NCI-H128 (cell line): ENCODE measurements around the gene KRTAP5-3.
A peak's percentile ranks its signal among the peaks of the same experiment; 100 is the strongest.
"Not testable (repeated sequence)": the region's sequence is repeated elsewhere in the genome, so short reads cannot be mapped to it uniquely, and the experiment has no call there.

Experiments
- DNase-seq: peaks from one replicate; lab custom pipeline; 2025; ENCODE audit not compliant: unreplicated experiment; lab: John Stamatoyannopoulos, UW

KRTAP5-3 gene, protein sequence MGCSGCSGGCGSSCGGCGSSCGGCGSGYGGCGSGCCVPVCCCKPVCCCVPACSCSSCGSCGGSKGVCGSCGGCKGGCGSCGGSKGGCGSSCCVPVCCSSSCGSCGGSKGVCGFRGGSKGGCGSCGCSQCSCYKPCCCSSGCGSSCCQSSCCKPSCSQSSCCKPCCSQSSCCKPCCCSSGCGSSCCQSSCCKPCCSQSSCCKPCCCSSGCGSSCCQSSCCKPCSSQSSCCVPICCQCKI

DNA sequence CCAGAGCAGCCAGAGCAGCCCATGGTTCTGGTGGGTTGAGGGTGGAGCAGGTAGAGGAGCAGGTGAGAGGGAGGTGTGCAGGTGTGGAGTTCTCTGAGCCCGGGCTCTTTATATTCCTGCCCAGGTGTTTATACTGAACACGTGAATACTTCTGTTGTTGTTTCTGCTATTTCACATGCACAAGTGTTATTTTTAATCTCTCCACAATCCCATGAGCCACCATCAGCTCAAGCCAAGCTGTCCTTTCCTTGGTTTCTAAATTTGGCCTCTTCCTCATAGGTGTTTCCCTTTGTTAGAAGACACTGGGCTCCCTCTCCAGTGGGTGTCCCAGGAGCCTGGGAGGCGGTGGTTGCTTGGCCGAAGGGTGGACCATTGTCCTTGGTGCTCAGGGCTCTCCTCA lies at the start of gene KRTAP5-3:
Gene KRTAP5-3, minus strand, starts transcription at position 101 of the 400 bp plus-strand sequence. Its CDS starts 78 bp downstream, at position 23.
- DNase-seq: no peak

DNA sequence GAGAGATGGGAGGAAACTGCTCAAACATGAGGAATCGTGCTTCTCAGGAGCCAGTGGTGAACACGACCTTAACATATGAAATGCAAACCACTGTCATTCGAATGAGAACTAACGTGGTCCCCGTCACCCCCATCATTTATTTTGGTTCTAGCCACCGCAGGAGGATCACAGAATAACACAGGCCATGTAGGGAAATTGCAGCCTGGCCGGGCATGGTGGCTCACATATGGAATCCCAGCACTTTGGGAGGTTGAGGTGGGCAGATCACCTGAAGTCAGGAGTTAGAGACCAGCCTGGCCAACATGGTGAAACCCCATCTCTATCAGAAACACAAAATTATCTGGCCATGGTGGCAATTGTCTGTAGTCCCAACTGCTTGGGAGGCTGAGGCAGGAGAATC lies 48.4 kb upstream of the KRTAP5-3 start:
- no peak for DNase-seq

DNA sequence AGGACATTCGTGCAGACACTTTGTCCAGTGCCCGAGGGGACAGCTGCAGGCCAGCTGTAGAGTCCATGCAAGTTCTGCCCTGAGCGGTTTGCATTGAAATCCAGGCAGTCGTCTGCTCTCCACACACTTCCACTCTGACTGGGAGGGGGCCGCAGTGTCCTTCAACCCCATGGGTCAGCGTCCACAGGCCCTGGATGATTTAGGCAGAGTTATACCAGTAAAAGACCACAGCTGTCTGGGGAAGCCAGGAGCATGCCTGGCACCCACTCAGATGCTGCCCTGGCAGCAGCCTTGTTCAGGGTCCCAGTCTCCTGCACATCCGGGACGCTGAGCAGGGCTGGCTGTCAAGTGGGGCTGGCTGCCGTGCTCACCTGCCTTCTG lies 47.8 kb upstream of the KRTAP5-3 start:
- no peak for DNase-seq

DNA sequence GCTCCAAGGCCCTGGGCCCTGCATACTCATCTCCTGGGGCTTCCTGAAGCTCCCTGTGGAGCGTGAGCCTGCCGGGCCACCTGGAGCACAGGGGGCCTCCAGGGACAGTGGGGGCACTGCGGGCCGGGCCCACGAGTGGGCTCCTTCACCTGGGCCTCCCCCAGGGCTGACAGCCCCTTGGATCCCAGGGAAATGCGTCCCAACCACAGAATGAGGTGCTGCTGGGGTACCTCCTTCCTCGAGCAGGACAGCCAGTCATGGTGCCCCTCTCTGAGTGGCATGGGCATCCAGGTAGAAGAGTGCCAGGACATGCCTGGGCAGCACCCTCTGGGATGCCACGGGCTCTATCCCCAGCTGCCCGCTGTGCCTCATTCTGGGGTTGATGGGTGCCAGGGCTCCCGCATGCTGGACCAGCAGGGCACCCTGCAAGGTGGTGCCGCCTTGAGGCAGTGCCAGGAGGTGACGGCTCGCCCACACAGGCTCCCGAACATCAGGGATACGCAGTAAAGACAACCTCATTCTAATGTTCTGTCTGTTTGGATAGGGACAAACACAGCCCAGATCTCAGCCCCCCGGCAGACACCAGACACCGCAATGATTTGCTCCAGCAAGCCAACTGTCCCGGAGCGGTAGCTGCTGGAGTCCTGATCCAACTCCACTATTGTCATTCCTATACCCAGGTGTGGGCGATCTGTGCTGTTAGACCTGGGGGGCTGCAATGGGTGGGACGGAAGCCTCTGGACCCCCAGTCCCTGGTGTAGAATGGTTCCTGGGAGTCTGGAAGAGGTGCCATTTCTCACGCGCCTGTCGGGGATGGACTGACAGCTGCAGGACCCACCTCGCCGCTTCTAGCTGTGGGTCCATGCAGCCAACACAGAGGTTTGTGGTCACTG lies 47.2 kb upstream of the KRTAP5-3 start:
- no peak for DNase-seq

- DNase-seq: no peak
Measured at GRCh38 chr11:1654388-1655167, 46.3 kb upstream of the KRTAP5-3 start.

GRCh38 chr11:1653541-1654387 lies 45.5 kb upstream of the KRTAP5-3 start:
- no peak for DNase-seq

DNA sequence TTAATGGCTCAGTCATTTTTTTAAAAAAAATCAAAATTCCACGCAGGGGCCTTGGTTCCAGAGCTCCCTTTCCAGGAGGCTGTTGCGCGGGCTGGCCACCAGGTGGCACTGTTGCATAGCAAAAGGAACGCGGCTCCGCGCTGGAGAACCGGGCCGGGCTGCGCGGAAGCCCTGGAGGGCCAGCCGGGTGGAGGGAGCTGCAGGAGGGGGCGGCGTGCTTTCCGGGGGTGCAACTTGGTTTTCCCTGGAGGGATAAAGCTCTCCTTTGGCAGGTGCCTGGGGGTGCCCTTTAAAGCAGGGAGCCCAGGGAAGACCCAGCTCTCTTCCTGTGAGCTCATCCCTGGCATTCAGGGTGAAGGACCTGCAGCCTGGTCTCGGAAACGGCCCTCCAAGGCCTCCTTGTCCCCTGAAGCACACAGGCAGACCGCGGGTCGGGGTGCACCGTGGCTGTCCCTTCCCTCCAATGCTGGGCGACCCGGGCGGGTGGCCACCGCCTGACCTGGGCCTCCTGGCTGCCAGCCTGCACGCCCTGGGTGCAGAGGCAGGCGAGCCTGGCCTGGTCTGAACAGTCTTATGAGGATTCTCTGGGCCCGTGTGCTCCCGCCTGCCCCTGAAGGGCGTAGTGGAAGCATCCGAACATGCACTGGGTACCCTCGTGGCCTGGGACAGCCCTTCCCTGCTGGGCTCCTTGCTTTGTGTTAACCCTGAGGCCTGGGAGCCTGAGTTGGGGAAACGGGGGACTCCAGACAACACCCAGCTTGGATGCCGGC lies 44.7 kb upstream of the KRTAP5-3 start:
- DNase-seq: peak; percentile 41

- no peak for DNase-seq
Measured at GRCh38 chr11:1652442-1652770, 44.1 kb upstream of the KRTAP5-3 start.

DNA sequence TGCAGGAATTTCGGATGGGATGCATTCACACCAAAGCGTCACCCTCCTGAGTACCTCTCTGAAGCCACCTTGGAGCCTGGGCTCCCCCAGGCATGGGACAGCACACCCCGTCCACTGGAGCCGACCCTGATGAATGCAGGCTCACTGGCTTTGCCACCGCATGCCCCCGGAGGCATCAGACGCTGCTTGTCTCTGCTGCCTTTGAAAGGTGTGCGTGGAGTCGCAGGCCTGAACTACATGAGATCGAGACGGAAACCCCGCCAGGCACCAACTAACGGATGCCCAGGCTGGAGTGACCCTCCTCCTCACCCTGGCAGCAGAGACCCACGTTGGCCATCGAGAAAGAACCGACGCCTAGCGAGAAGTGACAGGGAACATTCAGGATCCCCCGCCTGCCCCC lies 43.8 kb upstream of the KRTAP5-3 start:
- DNase-seq: no peak

DNA sequence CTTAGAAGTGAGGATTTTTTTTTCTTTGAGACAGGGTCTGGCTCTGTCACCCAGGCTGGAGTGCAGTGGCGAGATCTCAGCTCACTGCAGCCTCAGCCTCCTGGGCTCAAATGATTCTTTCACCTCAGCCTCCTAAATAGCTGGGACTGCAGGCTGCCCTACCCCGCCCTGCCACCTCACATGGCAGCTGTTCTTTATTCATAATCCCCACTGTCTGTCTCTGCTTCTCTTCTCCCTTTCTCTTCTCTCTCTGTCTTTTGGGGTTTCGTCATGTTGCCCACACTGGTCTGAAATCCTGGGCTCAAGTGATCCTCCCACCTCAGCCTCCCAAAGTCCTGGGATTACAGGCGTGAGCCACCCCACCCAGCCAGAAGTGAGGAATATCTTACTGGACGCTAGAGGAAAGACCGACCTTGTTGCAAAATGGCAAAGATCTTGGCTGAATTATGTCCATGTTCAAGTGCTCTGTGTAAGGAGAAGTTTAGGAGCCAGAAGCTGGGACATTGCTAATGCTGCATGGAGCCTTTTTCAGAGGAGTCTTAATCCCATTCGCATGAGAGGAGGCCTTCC lies 43.2 kb upstream of the KRTAP5-3 start:
- no peak for DNase-seq

GRCh38 chr11:1650918-1651262 lies 42.6 kb upstream of the KRTAP5-3 start:
- no peak for DNase-seq

GRCh38 chr11:1650034-1650917 lies 42.0 kb upstream of the KRTAP5-3 start:
- peak; percentile 16 for DNase-seq

GRCh38 chr11:1648653-1649420 lies 40.6 kb upstream of the KRTAP5-3 start:
- DNase-seq: peak; percentile 18

GRCh38 chr11:1647901-1648652 lies 39.8 kb upstream of the KRTAP5-3 start:
- no peak for DNase-seq

DNA sequence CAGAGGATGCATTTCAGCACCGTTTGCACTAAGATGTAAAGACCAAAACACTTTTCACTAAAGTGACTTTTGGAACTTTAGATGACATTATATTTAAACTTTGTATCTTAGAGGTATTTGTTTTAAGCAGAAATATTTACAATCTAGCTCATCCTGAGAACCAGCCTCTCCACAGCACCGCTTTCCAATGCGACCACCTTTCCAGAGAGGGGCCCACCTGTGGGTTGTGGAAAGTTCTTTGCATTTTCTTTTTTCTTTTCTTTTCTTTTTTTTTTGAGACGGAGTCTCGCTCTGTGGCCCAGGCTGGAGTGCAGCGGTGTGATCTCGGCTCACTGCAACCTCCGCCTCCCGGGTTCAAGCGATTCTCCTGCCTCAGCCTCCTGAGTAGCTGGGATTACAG lies 38.3 kb upstream of the KRTAP5-3 start:
- DNase-seq: not testable (repeated sequence)

- no peak for DNase-seq
Measured at GRCh38 chr11:1645357-1645821, 37.1 kb upstream of the KRTAP5-3 start.
